Esophagus muscularis mucosa (tissue), 3 donors: ENCODE results near the gene FCRLB.

Experiments
- CTCF ChIP-seq, 3 experiments: fragments of 200-600 bp in 2 of 3; fragments of 450-650 bp in 1 of 3; sonication (generic) in 2 of 3; IDR thresholded peaks; one replicate each; pipeline ENCODE4 v1.5.1; 2017 to 2019; ENCODE audit warnings: antibody characterized with exemption in 3 of 3, mild to moderate bottlenecking in 2 of 3, moderate library complexity in 1 of 3
- EP300 ChIP-seq: sonication (generic); formaldehyde crosslinking; IDR thresholded peaks from one replicate; pipeline ENCODE4 v1.6.1; 2017; ENCODE audit warnings: antibody characterized with exemption

GRCh38 chr1:161736335-161736969 is 15.1 kb downstream of the FCRLB start:
- no peak for TF ChIP-seq EP300
- no peak for TF ChIP-seq CTCF (IDR thresholded peaks at IDR 0.05)
